ENCODE results near the gene AK5.

The AK5 gene

GRCh38 chr1:77461691-77462090, 179.9 kb downstream of the AK5 start:
- no peak for DNase-seq

GRCh38 chr1:77463216-77463615, 181.4 kb downstream of the AK5 start:
- no peak for DNase-seq

- DNase-seq = no peak
Measured at GRCh38 chr1:77465139-77465538, 183.3 kb downstream of the AK5 start.

GRCh38 chr1:77465922-77466321, 184.1 kb downstream of the AK5 start:
- DNase-seq = no peak

- no peak for DNase-seq
Measured at GRCh38 chr1:77467021-77467595, 185.3 kb downstream of the AK5 start.

- DNase-seq = no peak
Measured at GRCh38 chr1:77467741-77468140, 185.9 kb downstream of the AK5 start.

- DNase-seq = peak; percentile 63
Measured at GRCh38 chr1:77468257-77468948, 186.6 kb downstream of the AK5 start.

GRCh38 chr1:77468949-77469710, 187.3 kb downstream of the AK5 start:
- DNase-seq = no peak

- no peak for DNase-seq
Measured at GRCh38 chr1:77471691-77472090, 189.9 kb downstream of the AK5 start.

- no peak for DNase-seq
Measured at GRCh38 chr1:77473690-77474089, 191.9 kb downstream of the AK5 start.

GRCh38 chr1:77475641-77476040, 193.8 kb downstream of the AK5 start:
- DNase-seq = no peak

- no peak for DNase-seq
Measured at GRCh38 chr1:77476475-77476874, 194.7 kb downstream of the AK5 start.

- no peak for DNase-seq
Measured at GRCh38 chr1:77484334-77484733, 202.5 kb downstream of the AK5 start.

GRCh38 chr1:77484926-77485325, 203.1 kb downstream of the AK5 start:
- no peak for DNase-seq

GRCh38 chr1:77487631-77488030, 205.8 kb downstream of the AK5 start:
- no peak for DNase-seq

GRCh38 chr1:77489910-77490309, 208.1 kb downstream of the AK5 start:
- DNase-seq = no peak

- no peak for DNase-seq
Measured at GRCh38 chr1:77494026-77494425, 212.2 kb downstream of the AK5 start.

- no peak for DNase-seq
Measured at GRCh38 chr1:77498918-77499317, 217.1 kb downstream of the AK5 start.

- DNase-seq = no peak
Measured at GRCh38 chr1:77499466-77499865, 217.6 kb downstream of the AK5 start.

GRCh38 chr1:77504986-77505385, 223.2 kb downstream of the AK5 start:
- no peak for DNase-seq

GRCh38 chr1:77506771-77507170, 225.0 kb downstream of the AK5 start:
- no peak for DNase-seq

- no peak for DNase-seq
Measured at GRCh38 chr1:77509051-77509492, 227.3 kb downstream of the AK5 start.

GRCh38 chr1:77509898-77510297, 228.1 kb downstream of the AK5 start:
- no peak for DNase-seq

- DNase-seq = no peak
Measured at GRCh38 chr1:77511440-77511840, 229.6 kb downstream of the AK5 start.

Data from left hindlimb (tissue), 1 donor.